CD4-positive, alpha-beta memory T cell (primary cell): Measurements from ENCODE around the gene CENPV. TPM values are rescaled to one million over a fixed set of nuclear protein-coding genes. Genes with fewer than 3 reads are reported as not detected.
"Not testable (repeated sequence)": the region's sequence is repeated elsewhere in the genome, so short reads cannot be mapped to it uniquely, and the experiment has no call there.

Experiments
- CTCF ChIA-PET: fragments of 350-600 bp; sonication (Branson Sonifier 250); formaldehyde crosslinking; loops from one replicate; lab custom pipeline; 2021; ENCODE audit warnings: inconsistent platforms; ENCODE audit not compliant: partially characterized antibody; lab: Charles Lee
- POLR2A ChIA-PET: fragments of 350-600 bp; sonication (Branson Sonifier 250); formaldehyde crosslinking; loops from one replicate; lab custom pipeline; 2021; ENCODE audit not compliant: partially characterized antibody; lab: Charles Lee
- DNase-seq, 5 donors: peaks; one replicate each; pipeline versions ENCODE4 v3.0.0 to v3.0.0-alpha.2; 2020 to 2022; ENCODE audit warnings: mixed read lengths in 1 of 5
- H3K27ac ChIP-seq: one replicate; pipeline ENCODE4 v1.7.0; 2013; ENCODE audit warnings: low read depth, low read length
- H3K27me3 ChIP-seq: 2 replicates; pipeline ENCODE4 v1.7.0; 2013; ENCODE audit warnings: mild to moderate bottlenecking, low read length, moderate library complexity; ENCODE audit not compliant: insufficient read depth
- H3K36me3 ChIP-seq: 2 replicates; pipeline ENCODE4 v1.7.0; 2013; ENCODE audit warnings: mild to moderate bottlenecking, low read length, moderate library complexity; ENCODE audit not compliant: insufficient read depth
- H3K4me1 ChIP-seq: 2 replicates; pipeline ENCODE4 v1.7.0; 2013; ENCODE audit warnings: mild to moderate bottlenecking, low read length, moderate library complexity; ENCODE audit not compliant: insufficient read depth
- H3K4me3 ChIP-seq, 2 donors: one replicate each; pipeline ENCODE4 v1.7.0; 2013; ENCODE audit warnings: low read length in 2 of 2, mild to moderate bottlenecking in 1 of 2
- H3K9me3 ChIP-seq, 2 donors: one replicate each; pipeline ENCODE4 v1.7.0; 2013; ENCODE audit warnings: low read length in 2 of 2, control low read depth in 1 of 2; ENCODE audit not compliant: control insufficient read depth in 1 of 2
- H3K27ac Mint-ChIP-seq, 7 donors: one replicate each; pipeline ENCODE4 v1.8.0; 2020 to 2021; ENCODE audit warnings: mixed read lengths in 7 of 7, mild to moderate bottlenecking in 6 of 7, inconsistent platforms in 3 of 7, moderate library complexity in 3 of 7
- H3K27me3 Mint-ChIP-seq, 2 donors: one replicate each; pipeline ENCODE4 v1.8.0; 2020 to 2021; ENCODE audit warnings: mixed read lengths in 2 of 2
- H3K36me3 Mint-ChIP-seq, 2 donors: one replicate each; pipeline ENCODE4 v1.8.0; 2020 to 2021; ENCODE audit warnings: mixed read lengths in 2 of 2, inconsistent platforms in 1 of 2, mild to moderate bottlenecking in 1 of 2
- H3K4me1 Mint-ChIP-seq, 4 donors: one replicate each; pipeline ENCODE4 v1.8.0; 2020 to 2021; ENCODE audit warnings: mixed read lengths in 4 of 4, mild to moderate bottlenecking in 1 of 4
- H3K4me3 Mint-ChIP-seq, 8 donors: one replicate each; pipeline ENCODE4 v1.8.0; 2020 to 2021; ENCODE audit warnings: mixed read lengths in 8 of 8, mild to moderate bottlenecking in 7 of 8, moderate library complexity in 6 of 8, inconsistent platforms in 3 of 8
- H3K9me3 Mint-ChIP-seq, 8 donors: one replicate each; pipeline ENCODE4 v1.8.0; 2020 to 2021; ENCODE audit warnings: mixed read lengths in 8 of 8, mild to moderate bottlenecking in 5 of 8, inconsistent platforms in 3 of 8, moderate library complexity in 1 of 8
- intact Hi-C: fragments of 100-400 bp; cut with micrococcal nuclease; formaldehyde crosslinking; loops from one replicate; pipeline ENCODE4 v1.15.1; 2023
- polyA plus RNA-seq, 2 donors: library from polyadenylated mRNA; unstranded; fragments of 300-500 nt; fragmentation: Illumina TruSeq; gene quantifications; one replicate each; pipeline ENCODE4 v1.2.3, GENCODE V29; 2021
- total RNA-seq, 2 experiments: library from RNA; stranded (reverse); gene quantifications; one replicate each; pipeline ENCODE4 v1.2.3, GENCODE V29; 2021

Gene CENPV
- total and polyA plus RNA-seq, 4 experiments from 2014 or later = 8.4 to 18.1 (median 10.0) TPM

DNA sequence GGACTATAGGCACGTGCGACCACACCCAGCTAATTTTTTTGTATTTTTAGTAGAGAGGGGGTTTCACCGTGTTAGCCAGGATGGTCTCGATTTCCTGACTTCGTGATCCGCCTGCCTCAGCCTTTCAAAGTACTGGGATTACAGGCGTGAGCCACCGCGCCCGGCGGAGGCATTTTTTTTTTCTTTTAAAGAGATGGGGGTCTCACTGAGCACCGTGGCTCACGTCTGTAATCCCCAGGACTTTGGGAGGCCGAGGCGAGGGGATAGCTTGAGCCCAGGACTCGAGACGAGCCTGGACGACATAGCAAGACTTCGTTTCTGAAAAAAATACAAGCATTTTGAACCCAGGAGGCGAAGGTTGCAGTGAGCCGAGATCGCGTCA, 32.8 kb upstream of the CENPV start:
- not testable (repeated sequence) for DNase-seq, H3K27me3 Mint-ChIP-seq, H3K9me3 Mint-ChIP-seq, H3K9me3 ChIP-seq, H3K27me3 ChIP-seq, H3K27ac ChIP-seq
- Mint-ChIP-seq H3K27ac (peak overlapping the region in 3 of 7 donors; percentile 41 to 84 (median 60)), H3K4me3 (peak overlapping the region; percentile 85 to 93 (median 87)), H3K36me3 (peaks cover 20 to 33% of the 10 kb centered on the region in 2 donors), H3K4me1 (peaks cover 34 to 53% (median 45%) of the 10 kb centered on the region in 4 donors)
- intact Hi-C loops = loop anchor here (1.0 kb wide), 2 partner anchors 29 to 135 kb away; partner anchors contain the start of gene TRPV2
- Histone ChIP-seq H3K4me3 (peak overlapping the region in 1 of 2 donors; percentile 64), H3K4me1 (peaks cover 30% of the 10 kb centered on the region), H3K36me3 (peaks cover 11% of the 10 kb centered on the region)
- ChIA-PET POLR2A (interaction anchor here (2.4 kb wide), 1 partner anchor 29 kb away, joined by 14 read pairs; the partner anchor contains the start of gene TRPV2), CTCF (interaction anchor here (0.7 to 5.9 kb wide), 11 partner anchors 9 to 136 kb away, joined by 3 to 86 read pairs (median 7); partner anchors contain the start of gene TRPV2)

GRCh38 chr17:16384557-16384956, 31.3 kb upstream of the CENPV start:
- no peak overlapping the region for H3K4me3 ChIP-seq
- Mint-ChIP-seq H3K4me1 (peaks cover 36 to 62% (median 50%) of the 10 kb centered on the region in 4 donors), H3K27ac (peak overlapping the region in 3 of 7 donors; percentile 5 to 100 (median 77)), H3K36me3 (peaks cover 20 to 39% of the 10 kb centered on the region in 2 donors), H3K27me3 (peaks cover 0 to 8% of the 10 kb centered on the region in 2 donors), H3K9me3 (peaks cover 0 to 9% (median 0%) of the 10 kb centered on the region in 8 donors), H3K4me3 (peak overlapping the region in 5 of 8 donors; percentile 16 to 66 (median 35))
- intact Hi-C loops = loop anchor here (5.0 kb wide), 2 partner anchors 68 to 153 kb away; no protein-coding TSS in a partner anchor
- DNase-seq = no peak
- CTCF ChIA-PET = interaction anchor here (0.6 to 5.9 kb wide), 9 partner anchors 18 to 137 kb away, joined by 3 to 86 read pairs (median 9); partner anchors contain the start of gene TRPV2
- H3K4me1 ChIP-seq = peaks cover 30% of the 10 kb centered on the region
- H3K27ac ChIP-seq = no peak overlapping the region
- peaks cover 11% of the 10 kb centered on the region for H3K36me3 ChIP-seq
- POLR2A ChIA-PET = interaction anchor here (1.0 to 2.4 kb wide), 2 partner anchors 29 to 31 kb away, joined by 3 to 14 read pairs; partner anchors contain the start of gene TRPV2
- H3K27me3 ChIP-seq = no peaks in the 10 kb centered on the region
- H3K9me3 ChIP-seq = no peaks in the 10 kb centered on the region

- POLR2A ChIA-PET = interaction anchor here (0.8 to 4.5 kb wide), 6 partner anchors 20 to 167 kb away, joined by 3 to 129 read pairs (median 16); partner anchors contain the start of genes PIGL and TRPV2
- Mint-ChIP-seq H3K4me3 (peak overlapping the region; percentile 3 to 66 (median 37)), H3K9me3 (peaks cover 0 to 9% (median 0%) of the 10 kb centered on the region in 8 donors), H3K27ac (peak overlapping the region in 4 of 7 donors; percentile 15 to 100 (median 82)), H3K4me1 (peaks cover 36 to 62% (median 50%) of the 10 kb centered on the region in 4 donors), H3K27me3 (peaks cover 0 to 8% of the 10 kb centered on the region in 2 donors), H3K36me3 (peaks cover 20 to 39% of the 10 kb centered on the region in 2 donors)
- Histone ChIP-seq H3K4me1 (peaks cover 30% of the 10 kb centered on the region), H3K36me3 (peaks cover 11% of the 10 kb centered on the region), H3K27ac (no peak overlapping the region), H3K9me3 (no peaks in the 10 kb centered on the region), H3K27me3 (no peaks in the 10 kb centered on the region), H3K4me3 (no peak overlapping the region)
- DNase-seq = no peak
- CTCF ChIA-PET = interaction anchor here (1.2 to 5.9 kb wide), 5 partner anchors 20 to 70 kb away, joined by 3 to 86 read pairs (median 5); partner anchors contain the start of gene TRPV2
- intact Hi-C loops = loop anchor here (5.0 kb wide), 2 partner anchors 68 to 153 kb away; no protein-coding TSS in a partner anchor
Observed at GRCh38 chr17:16383772-16384287, 30.6 kb upstream of the CENPV start.

DNA sequence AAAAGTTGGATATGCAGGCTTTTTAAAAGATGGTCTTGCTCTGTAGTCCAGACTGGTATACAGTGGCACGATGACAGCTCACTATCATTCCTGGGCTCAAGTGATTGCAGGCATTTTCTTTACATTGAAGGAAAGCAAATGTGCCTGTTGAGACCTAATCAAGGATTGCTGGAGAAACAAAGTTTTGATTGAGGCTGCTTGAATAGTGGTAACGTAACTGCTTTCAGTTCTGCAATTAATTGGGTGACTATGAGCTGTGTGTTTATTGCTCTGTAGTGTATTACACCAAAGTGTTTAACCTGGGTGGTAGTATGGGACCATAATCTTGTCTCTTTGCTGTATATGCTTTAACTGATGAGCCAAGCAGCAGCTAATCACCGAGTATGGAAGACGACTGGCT, 29.9 kb upstream of the CENPV start:
- H3K4me1 Mint-ChIP-seq = peaks cover 36 to 62% (median 50%) of the 10 kb centered on the region in 4 donors
- Histone ChIP-seq H3K4me3 (no peak overlapping the region), H3K36me3 (peaks cover 11% of the 10 kb centered on the region), H3K4me1 (peaks cover 30% of the 10 kb centered on the region), H3K27ac (no peak overlapping the region), H3K9me3 (no peaks in the 10 kb centered on the region), H3K27me3 (no peaks in the 10 kb centered on the region)
- peaks cover 0 to 9% (median 0%) of the 10 kb centered on the region in 8 donors for H3K9me3 Mint-ChIP-seq
- ChIA-PET CTCF (interaction anchor here (1.2 to 5.9 kb wide), 5 partner anchors 19 to 70 kb away, joined by 3 to 86 read pairs (median 5); partner anchors contain the start of gene TRPV2), POLR2A (interaction anchor here (0.7 to 4.5 kb wide), 7 partner anchors 20 to 166 kb away, joined by 3 to 129 read pairs (median 4); partner anchors contain the start of genes PIGL and TRPV2)
- H3K27me3 Mint-ChIP-seq = peaks cover 0 to 8% of the 10 kb centered on the region in 2 donors
- H3K27ac Mint-ChIP-seq = peak overlapping the region in 5 of 7 donors; percentile 19 to 100 (median 60)
- intact Hi-C loops = loop anchor here (5.0 kb wide), 2 partner anchors 69 to 154 kb away; no protein-coding TSS in a partner anchor
- peak overlapping the region; percentile 3 to 86 (median 37) for H3K4me3 Mint-ChIP-seq
- no peak for DNase-seq
- H3K36me3 Mint-ChIP-seq = peaks cover 20 to 39% of the 10 kb centered on the region in 2 donors

DNA sequence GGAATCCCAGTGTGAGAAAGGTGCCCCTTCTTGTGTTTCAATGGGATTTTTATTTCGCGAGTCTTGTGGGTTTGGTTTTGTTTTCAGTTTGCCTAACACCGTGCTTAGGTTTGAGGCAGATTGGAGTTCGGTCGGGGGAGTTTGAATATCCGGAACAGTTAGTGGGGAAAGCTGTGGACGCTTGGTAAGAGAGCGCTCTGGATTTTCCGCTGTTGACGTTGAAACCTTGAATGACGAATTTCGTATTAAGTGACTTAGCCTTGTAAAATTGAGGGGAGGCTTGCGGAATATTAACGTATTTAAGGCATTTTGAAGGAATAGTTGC, 28.2 kb upstream of the CENPV start:
- Histone ChIP-seq H3K4me1 (peaks cover 29% of the 10 kb centered on the region), H3K4me3 (peak overlapping the region; percentile 59 to 72), H3K36me3 (peaks cover 11% of the 10 kb centered on the region), H3K27ac (peak overlapping the region; percentile 91), H3K27me3 (no peaks in the 10 kb centered on the region), H3K9me3 (no peaks in the 10 kb centered on the region)
- H3K9me3 Mint-ChIP-seq = peaks cover 0 to 9% (median 0%) of the 10 kb centered on the region in 8 donors
- peaks cover 29 to 51% (median 40%) of the 10 kb centered on the region in 4 donors for H3K4me1 Mint-ChIP-seq
- CTCF ChIA-PET = interaction anchor here (0.6 to 1.9 kb wide), 7 partner anchors 18 to 155 kb away, joined by 3 to 7 read pairs (median 4); partner anchors contain the start of gene CENPV
- peak overlapping the region; percentile 94 to 100 (median 99) for H3K27ac Mint-ChIP-seq
- DNase-seq = peak in 1 of 5 donors; percentile 75
- H3K4me3 Mint-ChIP-seq = peak overlapping the region; percentile 86 to 99 (median 94)
- POLR2A ChIA-PET = interaction anchor here (1.0 to 4.5 kb wide), 20 partner anchors 11 to 748 kb away, joined by 3 to 129 read pairs (median 5); partner anchors contain the start of genes CENPV, PIGL and TRPV2
- intact Hi-C loops = loop anchor here (1.0 to 5.0 kb wide), 6 partner anchors 28 to 164 kb away; partner anchors contain the start of genes CENPV and PIGL
- H3K36me3 Mint-ChIP-seq = peaks cover 20 to 39% of the 10 kb centered on the region in 2 donors
- H3K27me3 Mint-ChIP-seq = peaks cover 0 to 4% of the 10 kb centered on the region in 2 donors

DNA sequence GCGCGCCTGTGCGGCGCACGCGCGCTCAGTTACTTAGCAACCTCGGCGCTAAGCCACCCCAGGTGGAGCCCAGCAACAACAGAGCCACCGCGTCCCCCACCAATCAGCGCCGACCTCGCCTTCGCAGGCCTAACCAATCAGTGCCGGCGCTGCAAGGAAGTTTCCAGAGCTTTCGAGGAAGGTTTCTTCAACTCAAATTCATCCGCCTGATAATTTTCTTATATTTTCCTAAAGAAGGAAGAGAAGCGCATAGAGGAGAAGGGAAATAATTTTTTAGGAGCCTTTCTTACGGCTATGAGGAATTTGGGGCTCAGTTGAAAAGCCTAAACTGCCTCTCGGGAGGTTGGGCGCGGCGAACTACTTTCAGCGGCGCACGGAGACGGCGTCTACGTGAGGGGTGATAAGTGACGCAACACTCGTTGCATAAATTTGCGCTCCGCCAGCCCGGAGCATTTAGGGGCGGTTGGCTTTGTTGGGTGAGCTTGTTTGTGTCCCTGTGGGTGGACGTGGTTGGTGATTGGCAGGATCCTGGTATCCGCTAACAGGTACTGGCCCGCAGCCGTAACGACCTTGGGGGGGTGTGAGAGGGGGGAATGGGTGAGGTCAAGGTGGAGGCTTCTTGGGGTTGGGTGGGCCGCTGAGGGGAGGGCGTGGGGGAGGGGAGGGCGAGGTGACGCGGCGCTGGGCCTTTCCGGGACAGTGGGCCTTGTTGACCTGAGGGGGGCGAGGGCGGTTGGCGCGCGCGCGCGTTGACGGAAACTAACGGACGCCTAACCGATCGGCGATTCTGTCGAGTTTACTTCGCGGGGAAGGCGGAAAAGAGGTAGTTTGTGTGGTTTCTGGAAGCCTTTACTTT, 27.6 kb upstream of the CENPV start, which contains the start of gene UBB:
TSS of gene UBB (plus strand) at position 452 of the 856 bp plus-strand sequence. CDS start 817 bp downstream, outside the sequence.
- DNase-seq = peak; percentile 93 to 98 (median 97)
- peaks cover 0 to 9% (median 0%) of the 10 kb centered on the region in 8 donors for H3K9me3 Mint-ChIP-seq
- H3K4me1 ChIP-seq = peaks cover 25% of the 10 kb centered on the region
- H3K27ac Mint-ChIP-seq = peak within 1 kb of the TSS; percentile 94 to 100 (median 99)
- intact Hi-C loops = loop anchor here (1.0 to 5.0 kb wide), 6 partner anchors 28 to 164 kb away; partner anchors contain the start of genes CENPV and PIGL
- H3K27me3 Mint-ChIP-seq = peaks cover 0 to 4% of the 10 kb centered on the region in 2 donors
- peaks cover 28 to 49% (median 39%) of the 10 kb centered on the region in 4 donors for H3K4me1 Mint-ChIP-seq
- H3K36me3 Mint-ChIP-seq = peaks cover 20 to 39% of the 10 kb centered on the region in 2 donors
- POLR2A ChIA-PET = interaction anchor here (0.6 to 4.5 kb wide), 30 partner anchors 11 to 748 kb away, joined by 3 to 129 read pairs (median 4); partner anchors contain the start of genes CENPV, PIGL and TRPV2
- peak within 1 kb of the TSS; percentile 91 for H3K27ac ChIP-seq
- H3K36me3 ChIP-seq = peaks cover 11% of the 10 kb centered on the region
- H3K27me3 ChIP-seq = no peaks in the 10 kb centered on the region
- no peaks in the 10 kb centered on the region for H3K9me3 ChIP-seq
- peak within 1 kb of the TSS; percentile 72 to 94 for H3K4me3 ChIP-seq
- CTCF ChIA-PET = interaction anchor here (1.0 to 1.9 kb wide), 7 partner anchors 17 to 155 kb away, joined by 4 to 7 read pairs (median 5); partner anchors contain the start of genes CENPV and TRPV2
- peak within 1 kb of the TSS; percentile 86 to 99 (median 94) for H3K4me3 Mint-ChIP-seq
